Activated CD8-positive, alpha-beta T cell treated with anti-CD3 and anti-CD28 coated beads for 36 hours (primary cell): Measurements from ENCODE around the gene IRX4. TPM values are rescaled to one million over a fixed set of nuclear protein-coding genes. Genes with fewer than 3 reads are reported as not detected.

Source experiments
- ATAC-seq: fragments of 200-7000 bp; cut with Tn5 transposase; one replicate; pipeline ENCODE4 v1.10.0; 2021; ENCODE audit warnings: mild to moderate bottlenecking, moderate library complexity
- CTCF ChIA-PET: fragments of 350-600 bp; sonication (Branson Sonifier 250); formaldehyde crosslinking; loops from one replicate; lab custom pipeline; 2021; ENCODE audit warnings: antibody characterized with exemption; lab: Charles Lee
- POLR2A ChIA-PET: fragments of 350-600 bp; sonication (Branson Sonifier 250); formaldehyde crosslinking; loops from one replicate; lab custom pipeline; 2021; ENCODE audit warnings: antibody characterized with exemption; lab: Charles Lee
- DNase-seq: peaks from one replicate; pipeline ENCODE4 v3.0.0-alpha.2; 2020
- H3K27ac Mint-ChIP-seq: one replicate; pipeline ENCODE4 v1.8.0; 2021; ENCODE audit warnings: mild to moderate bottlenecking, mixed read lengths
- H3K27me3 Mint-ChIP-seq: one replicate; pipeline ENCODE4 v1.8.0; 2021; ENCODE audit warnings: mixed read lengths
- H3K36me3 Mint-ChIP-seq: one replicate; pipeline ENCODE4 v1.8.0; 2021; ENCODE audit warnings: low read depth, mixed read lengths
- H3K4me1 Mint-ChIP-seq: one replicate; pipeline ENCODE4 v1.8.0; 2021; ENCODE audit warnings: low read depth, mixed read lengths
- H3K4me3 Mint-ChIP-seq: one replicate; pipeline ENCODE4 v1.8.0; 2021; ENCODE audit warnings: mild to moderate bottlenecking, moderate library complexity, mixed read lengths
- H3K9me3 Mint-ChIP-seq: one replicate; pipeline ENCODE4 v1.8.0; 2021; ENCODE audit warnings: mixed read lengths
- CTCF ChIP-seq: fragments of 200-600 bp; IDR thresholded peaks from one replicate; pipeline ENCODE4 v1.8.0; 2022; ENCODE audit warnings: antibody characterized with exemption, mild to moderate bottlenecking
- intact Hi-C: fragments of 100-400 bp; cut with micrococcal nuclease; formaldehyde crosslinking; loops from one replicate; pipeline ENCODE4 v1.10.0; 2022
- total RNA-seq, 2 experiments: library from RNA; stranded (reverse); gene quantifications; one replicate each; pipeline ENCODE4 v1.2.3, GENCODE V29; 2021

The IRX4 gene
- total RNA-seq, 2 experiments from 2014 or later: not detected

DNA sequence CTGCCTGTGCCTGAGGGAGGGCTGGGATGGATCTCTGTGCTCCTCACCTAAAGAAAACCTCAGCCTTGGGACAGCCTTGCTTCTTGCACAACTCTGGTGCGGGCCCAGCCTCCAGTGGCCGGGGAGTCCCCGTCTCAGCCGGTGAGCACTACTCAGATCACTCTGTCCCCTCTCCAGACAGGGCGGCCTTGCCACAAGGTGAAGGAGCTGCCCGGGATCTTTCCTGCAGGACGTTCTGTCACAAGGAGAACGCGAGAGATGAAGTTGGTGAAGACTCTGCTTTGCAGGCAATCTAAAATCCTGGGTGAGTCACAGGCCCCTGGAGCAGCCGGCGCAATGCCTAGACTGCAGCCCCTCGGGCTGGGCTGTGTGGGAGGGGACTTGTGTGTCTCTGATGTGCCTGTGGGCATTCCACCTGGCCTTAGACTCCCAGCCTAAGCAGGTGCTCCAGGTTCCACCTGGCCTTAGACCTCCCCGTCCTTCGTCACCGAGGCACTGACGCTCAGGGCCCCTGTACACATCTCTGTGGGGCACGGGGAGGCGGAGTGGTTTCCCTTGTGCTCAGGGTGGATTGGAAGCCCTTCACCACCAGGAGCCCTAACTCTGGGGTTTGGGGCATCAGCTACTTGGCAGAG, 15.2 kb upstream of the IRX4 start:
- Mint-ChIP-seq H3K27me3 (peaks cover 9% of the 10 kb centered on the region), H3K27ac (no peak overlapping the region), H3K9me3 (no peaks in the 10 kb centered on the region), H3K4me3 (no peak overlapping the region), H3K36me3 (no peaks in the 10 kb centered on the region), H3K4me1 (no peaks in the 10 kb centered on the region)
- no peak for TF ChIP-seq CTCF
- CTCF ChIA-PET: no interaction called here
- intact Hi-C loops: no loop called here
- ATAC-seq (no peak), DNase-seq (no peak)
- POLR2A ChIA-PET: no interaction called here

GRCh38 chr5:1897386-1897785, 14.7 kb upstream of the IRX4 start:
- Mint-ChIP-seq H3K9me3 (no peaks in the 10 kb centered on the region), H3K27me3 (peaks cover 7% of the 10 kb centered on the region), H3K4me1 (no peaks in the 10 kb centered on the region), H3K27ac (no peak overlapping the region), H3K36me3 (no peaks in the 10 kb centered on the region), H3K4me3 (no peak overlapping the region)
- CTCF ChIA-PET: no interaction called here
- intact Hi-C loops: no loop called here
- POLR2A ChIA-PET: no interaction called here
- no peak for ATAC-seq
- no peak for TF ChIP-seq CTCF
- DNase-seq: no peak

- H3K4me3 Mint-ChIP-seq: no peak overlapping the region
- TF ChIP-seq CTCF: no peak
- peaks cover 7% of the 10 kb centered on the region for H3K27me3 Mint-ChIP-seq
- no peak for DNase-seq
- intact Hi-C loops: no loop called here
- no peak overlapping the region for H3K27ac Mint-ChIP-seq
- no peaks in the 10 kb centered on the region for H3K4me1 Mint-ChIP-seq
- H3K36me3 Mint-ChIP-seq: no peaks in the 10 kb centered on the region
- no peak for ATAC-seq
- ChIA-PET POLR2A (no interaction called here), CTCF (no interaction called here)
- H3K9me3 Mint-ChIP-seq: no peaks in the 10 kb centered on the region
These were observed 14.1 kb upstream of the IRX4 start for GRCh38 chr5:1896602-1897376.

- TF ChIP-seq CTCF: no peak
- Mint-ChIP-seq H3K4me3 (no peak overlapping the region), H3K4me1 (no peaks in the 10 kb centered on the region), H3K27me3 (peaks cover 4% of the 10 kb centered on the region), H3K27ac (no peak overlapping the region), H3K9me3 (no peaks in the 10 kb centered on the region), H3K36me3 (no peaks in the 10 kb centered on the region)
- ChIA-PET CTCF (no interaction called here), POLR2A (no interaction called here)
- intact Hi-C loops: no loop called here
- ATAC-seq: no peak
- DNase-seq: no peak
These were observed 13.2 kb upstream of the IRX4 start for GRCh38 chr5:1895739-1896420.

DNA sequence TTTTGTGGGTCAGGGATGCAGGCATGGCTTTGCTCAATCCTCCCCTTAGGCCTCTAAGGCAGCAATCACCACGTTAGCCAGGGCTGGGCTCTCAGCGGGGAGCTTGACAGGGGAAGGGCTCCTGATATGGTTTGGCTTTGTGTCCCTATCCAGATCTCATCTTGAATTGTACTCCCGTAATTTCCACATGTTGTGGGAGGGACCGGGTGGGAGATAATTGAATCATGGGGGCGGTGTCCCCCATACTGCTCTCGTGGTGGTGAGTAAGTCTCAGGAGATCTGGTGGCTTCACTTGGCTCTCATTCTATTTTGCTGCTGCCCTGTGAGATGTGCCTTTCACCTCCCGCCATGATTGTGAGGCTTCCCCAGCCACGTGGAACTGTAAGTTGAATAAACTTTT, 11.5 kb upstream of the IRX4 start:
- TF ChIP-seq CTCF: no peak
- H3K4me1 Mint-ChIP-seq: no peaks in the 10 kb centered on the region
- H3K9me3 Mint-ChIP-seq: no peaks in the 10 kb centered on the region
- ChIA-PET CTCF (no interaction called here), POLR2A (no interaction called here)
- ATAC-seq (no peak), DNase-seq (no peak)
- H3K27me3 Mint-ChIP-seq: peaks cover 5% of the 10 kb centered on the region
- intact Hi-C loops: loop anchor here (1.0 kb wide), 1 partner anchor 9 kb away; no protein-coding TSS in a partner anchor
- H3K4me3 Mint-ChIP-seq: no peak overlapping the region
- no peaks in the 10 kb centered on the region for H3K36me3 Mint-ChIP-seq
- H3K27ac Mint-ChIP-seq: no peak overlapping the region
